Endothelial cell (in vitro differentiated cells): ENCODE measurements around the gene MTHFSD. TPM values are rescaled to one million over a fixed set of nuclear protein-coding genes. Genes with fewer than 3 reads are reported as not detected.
A peak's percentile ranks its signal among the peaks of the same experiment; 100 is the strongest.

Experiments used
- DNase-seq: peaks from one replicate; pipeline ENCODE4 v3.0.0; 2021; ENCODE audit warnings: low spot score
- H3K27ac Mint-ChIP-seq: one replicate; pipeline ENCODE4 v1.8.0; 2021; ENCODE audit warnings: mixed read lengths, inconsistent platforms; ENCODE audit not compliant: unreplicated experiment
- H3K27me3 Mint-ChIP-seq: one replicate; pipeline ENCODE4 v1.8.0; 2021; ENCODE audit warnings: mild to moderate bottlenecking, moderate library complexity, mixed read lengths, inconsistent platforms; ENCODE audit not compliant: unreplicated experiment
- H3K36me3 Mint-ChIP-seq: one replicate; pipeline ENCODE4 v1.8.0; 2021; ENCODE audit warnings: mild to moderate bottlenecking, low read depth, mixed read lengths, inconsistent platforms; ENCODE audit not compliant: unreplicated experiment
- H3K4me1 Mint-ChIP-seq: one replicate; pipeline ENCODE4 v1.8.0; 2021; ENCODE audit warnings: mild to moderate bottlenecking, mixed read lengths, inconsistent platforms; ENCODE audit not compliant: unreplicated experiment
- H3K4me3 Mint-ChIP-seq: one replicate; pipeline ENCODE4 v1.8.0; 2021; ENCODE audit warnings: mild to moderate bottlenecking, mixed read lengths, inconsistent platforms; ENCODE audit not compliant: unreplicated experiment
- H3K9me3 Mint-ChIP-seq: one replicate; pipeline ENCODE4 v1.8.0; 2021; ENCODE audit warnings: mixed read lengths, inconsistent platforms; ENCODE audit not compliant: unreplicated experiment
- total RNA-seq: library from RNA; stranded (reverse); fragmentation: NEBNext Ultra II Directional; extraction: Animal tissue kit (Norgen Biotek cat#: 25700); gene quantifications from one replicate; pipeline ENCODE4 v1.2.1, GENCODE V29; 2021; ENCODE audit not compliant: unreplicated experiment
- TF ChIP-seq, protein P1 (sequence below): fragments of 200-600 bp; sonication (generic); IDR thresholded peaks from one replicate; pipeline ENCODE4 v1.5.0; 2021; ENCODE audit warnings: antibody characterized with exemption; ENCODE audit not compliant: unreplicated experiment

Gene MTHFSD
- total RNA-seq, 1 donor from 2014 or later, result 30.6 TPM

- H3K4me1 Mint-ChIP-seq, result peaks cover 43% of the 10 kb centered on the region
- peaks cover 8% of the 10 kb centered on the region for H3K36me3 Mint-ChIP-seq
- peak; percentile 35 for DNase-seq
- peaks cover 24% of the 10 kb centered on the region for H3K27me3 Mint-ChIP-seq
- no peak overlapping the region for H3K27ac Mint-ChIP-seq
- peak overlapping the region; percentile 86 for H3K4me3 Mint-ChIP-seq
- H3K9me3 Mint-ChIP-seq, result no peaks in the 10 kb centered on the region
- TF ChIP-seq, protein P1, sequence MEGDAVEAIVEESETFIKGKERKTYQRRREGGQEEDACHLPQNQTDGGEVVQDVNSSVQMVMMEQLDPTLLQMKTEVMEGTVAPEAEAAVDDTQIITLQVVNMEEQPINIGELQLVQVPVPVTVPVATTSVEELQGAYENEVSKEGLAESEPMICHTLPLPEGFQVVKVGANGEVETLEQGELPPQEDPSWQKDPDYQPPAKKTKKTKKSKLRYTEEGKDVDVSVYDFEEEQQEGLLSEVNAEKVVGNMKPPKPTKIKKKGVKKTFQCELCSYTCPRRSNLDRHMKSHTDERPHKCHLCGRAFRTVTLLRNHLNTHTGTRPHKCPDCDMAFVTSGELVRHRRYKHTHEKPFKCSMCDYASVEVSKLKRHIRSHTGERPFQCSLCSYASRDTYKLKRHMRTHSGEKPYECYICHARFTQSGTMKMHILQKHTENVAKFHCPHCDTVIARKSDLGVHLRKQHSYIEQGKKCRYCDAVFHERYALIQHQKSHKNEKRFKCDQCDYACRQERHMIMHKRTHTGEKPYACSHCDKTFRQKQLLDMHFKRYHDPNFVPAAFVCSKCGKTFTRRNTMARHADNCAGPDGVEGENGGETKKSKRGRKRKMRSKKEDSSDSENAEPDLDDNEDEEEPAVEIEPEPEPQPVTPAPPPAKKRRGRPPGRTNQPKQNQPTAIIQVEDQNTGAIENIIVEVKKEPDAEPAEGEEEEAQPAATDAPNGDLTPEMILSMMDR, result no peak
Measured at GRCh38 chr16:86578611-86579267, 23.7 kb upstream of the MTHFSD start.

DNA sequence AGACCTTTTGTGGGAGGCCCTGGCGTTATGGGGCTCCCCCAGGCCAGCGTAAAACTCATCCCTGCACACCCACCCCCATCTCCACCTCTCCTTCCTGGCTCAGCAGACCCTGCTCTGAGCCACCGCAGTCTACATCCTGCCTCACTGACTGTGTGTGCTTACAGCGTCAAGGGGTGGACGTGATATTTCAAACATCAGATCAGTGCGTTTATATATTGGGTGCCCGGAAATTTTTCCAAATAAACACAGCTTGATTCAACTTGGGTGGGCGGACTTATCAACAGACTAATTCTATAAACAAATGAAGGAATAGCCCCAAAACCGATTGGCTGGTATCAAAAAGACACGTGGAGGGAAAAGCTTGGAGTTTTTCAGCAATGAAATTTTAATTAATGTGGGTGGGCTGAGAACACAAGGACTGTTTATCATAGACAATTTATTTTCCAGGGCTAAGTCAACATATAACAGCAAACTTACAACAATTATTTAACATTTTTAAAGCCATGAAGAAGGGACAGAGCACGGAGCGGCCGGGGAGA lies 23.1 kb upstream of the MTHFSD start, which contains the start of gene FOXL1:
FOXL1 (plus strand) TSS at position 489 of the 539 bp plus-strand sequence. CDS start 175 bp downstream, outside the sequence.
- H3K27me3 Mint-ChIP-seq, result peaks cover 24% of the 10 kb centered on the region
- H3K4me1 Mint-ChIP-seq, result peaks cover 47% of the 10 kb centered on the region

GRCh38 chr16:86577314-86577971 lies 22.4 kb upstream of the MTHFSD start:
- DNase-seq, result no peak
- Mint-ChIP-seq H3K9me3 (no peaks in the 10 kb centered on the region), H3K27me3 (peaks cover 24% of the 10 kb centered on the region), H3K36me3 (peaks cover 8% of the 10 kb centered on the region), H3K4me3 (peak overlapping the region; percentile 88), H3K4me1 (peaks cover 48% of the 10 kb centered on the region), H3K27ac (peak overlapping the region; percentile 28)
- TF ChIP-seq, protein P1, result no peak

More for the DNA sequence above, 23.1 kb upstream of the MTHFSD start, which contains the start of gene FOXL1:
- Mint-ChIP-seq H3K36me3 (peaks cover 8% of the 10 kb centered on the region), H3K4me3 (peak within 1 kb of the TSS; percentile 86), H3K9me3 (no peaks in the 10 kb centered on the region), H3K27ac (peak within 1 kb of the TSS; percentile 61)
- DNase-seq, result peak; percentile 20
- TF ChIP-seq, protein P1, result no peak

- peaks cover 23% of the 10 kb centered on the region for H3K27me3 Mint-ChIP-seq
- TF ChIP-seq, protein P1, result no peak
- H3K36me3 Mint-ChIP-seq, result peaks cover 8% of the 10 kb centered on the region
- peak; percentile 21 for DNase-seq
- H3K9me3 Mint-ChIP-seq, result no peaks in the 10 kb centered on the region
- H3K4me1 Mint-ChIP-seq, result peaks cover 49% of the 10 kb centered on the region
- peak overlapping the region; percentile 28 for H3K27ac Mint-ChIP-seq
- H3K4me3 Mint-ChIP-seq, result peak overlapping the region; percentile 92
Measured at GRCh38 chr16:86576591-86577313, 21.7 kb upstream of the MTHFSD start.
